GM18502 (cell line): ENCODE data around the gene MED12L.

Source experiments
- ATAC-seq: cut with Tn5 transposase; IDR thresholded peaks from one replicate; pipeline ENCODE4 v1.9.1; 2021; ENCODE audit warnings: mild to moderate bottlenecking; ENCODE audit not compliant: unreplicated experiment, poor library complexity

Gene MED12L

DNA sequence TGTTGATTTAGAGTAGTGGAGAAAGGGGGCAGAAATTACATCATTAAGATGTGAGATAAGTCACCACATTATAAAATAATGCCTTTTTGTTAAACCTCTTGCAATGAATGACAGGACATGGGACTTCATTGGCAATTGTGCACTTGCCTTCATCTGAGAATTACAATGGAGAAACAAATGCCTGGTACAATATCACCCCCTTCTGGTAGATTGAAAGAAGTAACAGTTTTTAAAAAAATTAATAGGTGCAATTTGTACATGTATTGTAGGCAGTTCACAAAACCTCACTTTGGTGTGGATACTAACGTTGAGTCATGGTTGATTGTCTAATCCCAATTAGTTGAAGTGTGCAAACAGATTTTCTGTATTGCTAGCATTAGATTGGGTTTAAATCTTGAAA lies 197.5 kb downstream of the MED12L start:
- no peak for ATAC-seq

DNA sequence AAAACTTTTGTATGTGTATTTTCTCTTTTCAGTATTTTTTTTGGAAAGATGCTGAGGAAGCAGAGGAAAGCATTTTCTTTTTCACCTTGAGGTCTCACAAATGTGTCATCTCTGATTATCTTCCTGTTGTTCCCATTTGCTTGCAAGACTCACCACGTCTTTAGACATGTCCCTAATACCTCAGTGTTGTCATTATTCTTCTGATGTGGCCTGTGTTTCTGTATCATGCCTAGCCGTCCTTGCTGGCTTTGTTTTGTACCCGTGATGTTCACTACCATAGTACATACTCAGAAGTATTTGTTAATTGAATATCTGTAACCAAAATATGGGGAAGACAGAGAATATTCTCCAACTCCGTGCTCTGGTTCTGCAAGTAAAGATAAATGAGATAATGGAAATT lies 197.9 kb downstream of the MED12L start:
- ATAC-seq, result no peak

DNA sequence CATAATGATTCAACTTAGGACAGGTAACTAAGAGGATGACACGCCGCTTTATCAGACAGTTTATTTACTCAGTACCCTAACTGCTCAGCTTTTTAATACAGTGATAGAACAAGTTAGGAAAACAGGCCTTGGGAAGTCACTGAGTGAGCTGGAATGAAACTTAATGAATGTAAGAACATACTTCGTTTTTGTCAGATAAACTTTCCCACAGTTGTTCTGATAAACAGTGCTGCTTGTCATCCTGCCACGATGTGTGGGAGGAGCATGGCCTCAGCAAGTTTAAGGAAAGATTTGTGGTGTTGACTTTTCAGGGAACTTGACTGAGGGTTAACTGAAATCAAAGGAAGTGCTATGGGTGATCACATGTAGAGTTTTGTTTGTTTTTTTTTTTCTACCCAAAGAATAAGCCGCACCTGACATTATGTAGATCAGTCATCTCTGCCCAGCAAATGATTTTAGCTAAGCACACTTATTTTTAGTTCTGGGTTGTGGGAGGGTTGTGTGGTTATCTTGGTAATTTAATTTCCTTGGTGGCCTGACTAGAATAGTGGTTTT lies 198.5 kb downstream of the MED12L start:
- ATAC-seq, result no peak

DNA sequence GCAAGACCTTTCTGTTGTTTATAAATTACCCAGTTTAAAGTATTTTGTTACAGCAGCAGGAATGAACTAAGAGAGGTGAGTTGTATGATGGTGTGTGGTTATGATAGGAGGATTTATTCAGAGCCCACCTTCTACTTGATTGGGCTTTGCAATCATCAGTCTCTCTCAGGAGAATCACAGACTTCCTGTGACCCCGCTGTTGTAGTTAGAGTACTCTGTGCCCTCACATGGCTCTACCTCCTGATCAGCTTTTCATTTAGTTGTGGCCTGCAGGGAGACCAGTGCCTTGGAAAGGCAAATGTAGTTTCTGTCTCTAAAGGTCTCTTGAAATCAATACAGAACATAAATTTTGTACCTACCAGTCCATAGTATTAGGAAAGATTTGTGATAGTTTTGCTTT lies 200.5 kb downstream of the MED12L start:
- no peak for ATAC-seq

DNA sequence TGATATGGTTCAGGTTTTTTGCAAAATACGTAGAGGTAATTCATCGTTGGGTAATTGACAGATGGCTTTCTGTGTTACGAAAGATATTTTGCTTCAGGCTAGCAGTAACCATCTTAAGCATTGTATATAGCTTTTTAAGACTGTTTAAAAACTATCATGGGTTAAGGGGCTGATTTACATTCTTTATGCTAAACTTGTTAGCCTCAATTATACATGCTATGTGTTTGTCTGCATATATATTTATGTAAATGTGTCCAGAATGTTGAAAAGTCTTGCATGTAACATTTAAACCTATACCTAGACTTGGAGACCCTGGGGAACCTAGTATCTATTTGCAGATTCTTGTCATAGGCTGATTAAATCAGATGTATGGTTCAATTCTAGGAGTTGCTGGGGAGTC lies 204.0 kb downstream of the MED12L start:
- ATAC-seq, result no peak

DNA sequence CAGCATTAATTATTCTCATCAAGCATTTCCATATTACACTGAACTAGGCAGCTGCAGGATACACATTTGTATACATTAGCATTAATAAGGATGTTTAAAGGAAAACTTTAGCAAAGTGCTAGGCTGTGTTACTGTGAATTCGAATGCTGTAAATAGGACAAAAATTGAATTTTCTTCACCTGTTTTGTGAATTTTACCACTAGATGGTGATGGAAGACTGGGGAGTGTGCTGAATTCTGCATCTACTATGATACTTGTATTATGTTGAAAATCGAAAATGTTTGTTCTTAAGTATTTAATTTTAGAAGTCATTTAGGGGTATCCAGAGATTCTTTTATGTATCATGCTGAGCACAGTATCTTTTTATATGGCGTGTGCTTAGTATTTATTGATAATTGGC lies 205.2 kb downstream of the MED12L start:
- no peak for ATAC-seq

DNA sequence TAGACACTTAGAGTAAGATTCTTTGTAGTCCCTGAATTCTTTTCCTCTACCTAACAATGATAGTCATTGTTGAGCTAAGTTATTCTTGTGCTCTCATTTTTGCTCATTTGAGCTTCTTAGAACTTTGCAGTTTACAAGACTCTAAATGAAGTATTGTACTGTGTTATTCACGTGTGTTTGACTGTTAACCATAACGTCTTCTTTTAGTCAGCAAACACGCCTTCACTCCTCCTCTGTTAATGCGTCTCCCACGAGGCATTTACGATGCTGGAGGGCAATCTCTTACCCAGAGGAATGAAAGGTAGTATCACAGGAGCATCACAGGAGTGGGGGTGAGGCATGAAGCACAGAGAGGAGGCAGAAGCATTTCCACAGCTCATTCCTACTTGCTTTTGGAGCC lies 207.7 kb downstream of the MED12L start:
- ATAC-seq, result no peak

DNA sequence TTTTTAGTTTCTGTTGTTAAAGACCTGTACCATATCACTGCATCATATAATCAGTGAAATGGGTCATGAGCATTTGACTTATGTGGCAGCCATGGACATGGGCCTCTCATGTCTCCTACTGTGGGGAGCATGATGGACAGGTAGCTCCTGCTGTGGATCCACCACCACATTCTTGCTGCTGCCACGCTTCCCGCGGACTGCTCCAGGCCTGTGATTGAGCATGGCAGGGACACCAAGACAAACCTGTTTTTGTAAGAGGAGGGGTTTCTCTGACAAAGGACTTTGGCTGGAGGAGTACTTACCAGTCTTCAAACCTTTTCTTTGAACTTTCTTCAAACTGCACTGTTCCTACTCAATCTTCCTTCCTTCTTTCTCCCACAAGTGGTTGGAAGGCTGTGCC lies 210.8 kb downstream of the MED12L start:
- no peak for ATAC-seq

DNA sequence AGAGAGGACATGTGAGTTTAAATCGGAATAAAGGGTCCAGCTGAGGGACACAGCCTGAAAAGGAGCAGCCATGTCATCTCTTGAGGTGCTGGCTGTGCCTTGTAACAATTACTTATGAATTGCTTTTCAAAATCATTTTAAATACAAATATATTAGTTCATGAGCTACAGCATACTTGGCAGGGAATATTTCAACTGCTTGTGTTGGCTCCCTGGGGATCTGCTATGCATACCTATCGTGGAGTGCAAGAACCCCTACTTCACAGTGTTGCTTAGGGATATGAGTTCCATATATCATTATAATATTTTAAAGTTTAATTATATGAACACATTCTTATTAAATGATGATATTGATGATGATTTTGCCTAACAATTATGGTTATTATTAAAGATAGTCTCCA lies 212.0 kb downstream of the MED12L start:
- ATAC-seq, result no peak

DNA sequence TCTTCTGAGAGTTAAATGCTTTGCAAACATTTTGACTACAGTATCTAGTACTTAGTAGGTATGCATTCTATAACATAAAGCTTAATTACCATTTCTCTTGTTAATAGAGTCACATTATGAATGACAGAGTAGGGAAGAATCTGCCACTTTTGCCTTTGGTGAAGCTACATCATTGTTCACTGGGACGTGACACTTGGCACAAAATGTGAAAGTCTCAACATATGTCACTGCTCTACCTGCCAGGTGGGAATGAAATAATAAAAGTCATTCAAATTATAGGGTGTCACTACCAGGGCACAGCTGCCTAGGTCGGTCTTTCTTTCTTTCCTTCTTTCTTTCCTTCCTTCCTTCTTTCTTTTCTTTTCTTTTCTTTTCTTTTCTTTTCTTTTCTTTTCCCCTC lies 213.5 kb downstream of the MED12L start:
- no peak for ATAC-seq

DNA sequence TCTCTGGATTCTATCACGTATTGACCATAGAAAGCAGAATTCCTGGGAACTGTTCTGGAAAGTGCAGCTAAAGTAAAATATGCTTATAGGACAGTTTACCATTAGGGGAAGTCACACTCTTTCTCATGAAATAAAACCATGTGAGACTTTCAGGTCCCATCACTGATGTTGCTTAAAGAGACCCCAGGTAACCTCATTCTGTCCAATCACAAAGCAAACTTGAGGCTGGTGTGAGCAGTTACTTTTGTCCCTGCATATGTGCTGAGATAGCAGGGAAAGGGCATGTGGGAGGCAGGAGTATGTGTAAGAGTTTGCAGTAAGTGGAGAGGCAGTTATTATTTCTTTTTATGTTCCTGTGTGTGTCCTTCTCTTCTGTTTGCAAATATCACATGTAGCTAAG lies 215.1 kb downstream of the MED12L start:
- ATAC-seq, result no peak

DNA sequence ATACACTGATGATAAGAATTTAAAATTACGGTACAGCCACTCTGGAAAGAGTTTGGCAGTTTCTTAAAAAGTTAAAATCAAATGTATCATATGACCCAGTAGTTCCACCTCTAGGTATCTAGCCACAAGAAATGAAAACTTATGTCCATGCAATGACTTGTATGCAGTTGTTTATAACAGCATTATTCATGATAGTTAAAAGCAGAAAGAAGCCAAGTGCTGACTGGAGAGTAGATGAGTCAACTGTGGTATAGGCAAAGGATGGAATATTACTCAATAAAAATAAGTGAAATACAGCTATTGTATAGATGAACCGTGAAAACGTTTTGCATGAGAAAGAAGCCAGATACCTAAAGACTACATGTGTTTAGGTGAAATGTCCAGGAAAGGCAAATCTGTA lies 216.3 kb downstream of the MED12L start:
- no peak for ATAC-seq

DNA sequence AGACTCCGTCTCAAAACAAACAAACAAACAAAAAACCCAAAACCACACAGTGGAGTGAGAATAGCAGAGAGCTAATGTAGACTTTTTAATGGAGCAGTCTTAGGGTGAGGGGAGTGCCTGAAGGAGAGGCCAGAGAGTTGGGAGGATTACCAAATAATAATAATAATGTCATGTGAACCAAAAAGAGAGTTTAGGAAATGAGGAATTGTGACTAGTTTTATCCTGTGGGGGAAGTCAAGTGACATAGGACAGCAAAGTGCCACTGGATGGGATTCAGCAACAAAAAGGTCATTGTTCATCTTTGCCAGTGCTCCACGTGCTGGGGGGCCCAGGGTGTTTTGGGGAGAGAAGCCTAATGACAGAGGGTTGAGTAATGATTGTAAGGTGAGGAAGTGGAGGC lies 218.3 kb downstream of the MED12L start:
- ATAC-seq, result no peak

DNA sequence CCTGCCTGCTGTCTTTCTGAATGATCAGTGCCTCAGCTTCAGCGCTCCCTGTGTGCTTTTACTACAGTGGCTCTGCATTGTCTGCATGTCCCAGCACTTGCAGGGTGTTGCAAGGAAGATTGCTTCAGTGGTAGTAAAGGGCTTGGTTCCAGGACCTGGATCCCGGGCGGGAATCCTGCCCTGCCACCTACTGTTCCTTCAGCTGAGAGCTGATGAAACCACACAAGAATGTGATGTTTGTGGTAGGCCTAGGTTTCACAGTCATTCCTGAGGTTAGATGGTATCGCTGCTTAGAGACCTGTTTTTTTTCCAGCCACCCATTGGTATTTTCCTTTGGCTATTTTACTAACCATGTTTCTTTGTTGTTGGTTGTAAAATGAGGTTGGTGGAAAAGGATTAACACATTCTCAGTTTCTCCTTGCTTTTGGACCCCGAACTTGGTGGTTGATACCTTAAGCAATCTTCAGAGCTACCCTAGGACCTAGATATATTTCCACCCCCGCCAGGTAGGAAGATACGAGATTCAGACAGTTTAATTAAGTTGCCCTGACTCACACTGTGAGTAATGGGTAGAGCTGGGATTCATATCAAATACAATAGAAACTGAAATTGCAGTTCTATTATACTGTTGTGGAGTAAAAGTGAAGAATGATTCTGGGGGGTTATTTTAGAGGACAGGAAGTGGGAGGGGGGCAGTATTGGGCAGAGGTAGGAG lies 219.8 kb downstream of the MED12L start:
- no peak for ATAC-seq

DNA sequence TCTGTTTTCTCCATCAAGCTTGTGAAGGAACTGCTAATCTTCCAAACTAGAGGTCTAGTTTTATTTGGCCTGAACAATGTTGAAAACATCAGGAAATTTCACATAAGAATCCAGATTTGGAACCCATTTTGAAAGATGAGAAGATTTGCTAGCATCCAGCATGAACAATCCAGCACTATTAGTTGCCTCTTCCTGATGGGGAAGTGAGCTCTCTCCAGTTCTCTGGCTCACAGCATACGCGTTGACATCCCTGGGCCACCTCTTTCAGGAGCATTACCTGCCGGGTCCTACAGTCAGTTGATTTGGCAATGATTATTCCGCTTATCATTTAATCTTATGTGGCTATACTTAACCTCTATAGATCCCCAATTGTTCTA lies 220.3 kb downstream of the MED12L start:
- ATAC-seq, result no peak

DNA sequence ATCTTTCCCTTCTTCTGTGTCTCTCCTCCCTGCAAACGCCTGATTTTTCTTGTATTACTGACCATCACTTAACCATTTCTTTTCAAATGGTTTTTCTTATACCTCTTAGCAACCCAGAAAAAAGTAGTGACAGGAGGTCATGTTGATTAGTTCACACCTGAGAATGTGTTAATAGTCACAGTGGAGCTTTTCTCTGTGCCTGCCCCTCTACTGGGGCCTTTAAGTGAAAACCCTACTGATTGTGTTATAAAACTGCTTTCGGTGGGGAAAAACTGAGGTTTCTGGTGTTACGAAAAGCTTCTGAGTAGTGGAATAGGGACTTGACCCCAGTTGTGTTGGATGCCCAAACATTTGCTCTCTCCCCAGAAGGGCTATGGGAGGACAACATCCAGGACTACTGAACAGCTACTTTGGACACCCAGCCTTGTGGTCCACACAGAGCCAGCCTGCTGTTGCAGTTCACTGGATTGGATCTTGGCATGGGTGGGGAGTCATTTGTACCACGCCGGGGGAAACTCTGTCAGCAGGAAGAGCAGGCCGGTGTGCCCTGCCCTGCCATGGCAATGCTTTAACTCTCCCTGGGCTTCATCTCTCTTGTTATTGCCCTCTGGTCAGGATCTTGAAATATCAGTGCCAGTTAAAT lies 220.8 kb downstream of the MED12L start:
- no peak for ATAC-seq

DNA sequence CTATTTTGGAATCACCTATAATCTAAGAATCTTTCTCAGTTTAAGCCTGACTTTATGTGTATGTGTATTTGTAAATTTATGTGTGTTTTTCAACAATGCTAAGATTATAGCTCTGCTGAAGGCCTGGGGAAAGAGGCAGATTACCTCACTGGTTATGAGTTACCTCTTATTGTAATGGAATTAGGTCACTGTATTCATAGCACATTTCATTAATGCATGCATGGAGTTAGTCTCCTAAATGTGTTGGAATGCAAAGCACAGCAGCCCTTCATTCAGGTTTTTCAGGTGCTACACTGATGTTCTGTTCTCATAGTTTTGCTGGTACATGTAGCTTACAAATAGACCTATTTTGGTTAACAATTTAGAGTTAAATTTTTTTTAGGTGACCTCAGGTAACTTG lies 221.7 kb downstream of the MED12L start:
- ATAC-seq, result no peak

DNA sequence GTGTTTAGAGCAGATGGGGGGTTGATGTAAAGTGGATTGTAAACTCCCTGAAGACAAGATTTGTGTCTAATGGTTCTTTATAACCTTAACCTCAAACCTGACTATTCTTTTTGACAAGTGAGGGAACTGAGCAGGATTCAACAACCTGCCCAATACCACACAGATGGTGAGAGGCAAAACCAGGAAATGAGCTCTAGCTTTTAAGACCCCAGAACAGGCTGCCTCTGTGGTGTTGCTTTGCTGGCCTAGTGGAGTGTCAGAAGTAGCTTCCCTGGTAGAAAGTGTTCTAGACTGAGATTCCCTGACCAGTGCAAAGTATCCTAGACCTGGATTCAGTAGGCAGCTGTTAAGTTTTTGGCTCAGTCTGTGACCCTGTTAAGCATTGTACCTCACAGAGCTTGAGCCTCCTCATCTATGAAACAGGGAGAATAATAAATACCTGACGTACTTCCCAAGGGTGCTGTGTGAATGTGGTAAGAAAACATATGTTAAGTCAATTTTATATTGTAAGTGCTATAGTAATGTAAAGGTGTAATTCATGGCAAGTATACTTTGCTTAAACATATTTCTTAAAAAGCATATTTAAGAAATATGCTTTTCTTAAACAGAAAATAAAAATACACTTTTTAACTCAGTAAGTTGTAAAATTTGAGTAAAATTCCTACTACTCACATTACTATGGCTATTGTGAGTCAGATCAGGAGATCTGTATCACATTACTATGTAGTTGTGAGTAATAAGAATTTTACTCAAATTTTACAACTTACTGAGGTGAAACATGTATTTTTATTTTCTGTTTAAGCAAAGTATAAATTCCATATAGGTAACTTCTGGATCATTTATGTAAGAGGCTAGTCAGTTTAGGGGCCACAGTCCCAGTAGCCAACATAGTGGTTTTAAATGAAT lies 222.4 kb downstream of the MED12L start:
- ATAC-seq, result no peak

DNA sequence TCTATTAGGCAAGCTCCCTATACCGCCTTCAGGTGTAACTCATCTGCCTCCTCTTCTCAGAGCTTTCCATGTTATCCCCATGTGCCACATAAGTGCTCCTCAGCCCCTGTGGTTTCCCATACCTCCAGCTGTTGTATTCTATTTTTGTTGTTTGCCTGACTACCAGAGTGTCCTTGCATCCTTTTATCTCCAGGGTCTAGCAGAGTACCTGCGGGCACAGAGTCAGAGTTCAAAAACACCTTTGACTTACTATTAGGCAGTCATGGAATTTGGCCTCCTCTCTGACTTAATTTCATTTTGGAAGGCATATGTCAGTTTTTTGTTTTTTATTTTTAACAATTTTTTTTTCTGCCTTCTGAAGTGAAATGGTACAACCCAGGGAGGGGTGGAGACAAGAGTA lies 224.1 kb downstream of the MED12L start:
- no peak for ATAC-seq

DNA sequence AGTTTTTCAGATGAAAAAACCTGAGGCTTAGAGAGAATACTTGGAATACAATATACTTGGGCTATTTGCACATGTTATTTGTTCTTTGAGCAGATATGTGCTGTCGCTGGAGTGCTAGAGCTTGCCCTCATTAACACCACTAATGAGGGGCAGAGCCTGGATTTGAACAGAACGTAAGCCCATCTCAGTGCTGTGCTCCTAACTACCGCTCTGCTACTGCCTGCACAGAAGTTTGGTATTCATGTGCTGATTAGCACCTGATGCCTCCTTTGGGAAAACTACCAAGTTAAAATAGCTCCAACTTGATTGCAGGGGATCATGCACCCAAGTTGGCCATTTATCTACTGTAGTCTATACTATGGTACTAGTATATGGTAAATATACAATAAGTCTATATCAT lies 227.5 kb downstream of the MED12L start:
- no peak for ATAC-seq

DNA sequence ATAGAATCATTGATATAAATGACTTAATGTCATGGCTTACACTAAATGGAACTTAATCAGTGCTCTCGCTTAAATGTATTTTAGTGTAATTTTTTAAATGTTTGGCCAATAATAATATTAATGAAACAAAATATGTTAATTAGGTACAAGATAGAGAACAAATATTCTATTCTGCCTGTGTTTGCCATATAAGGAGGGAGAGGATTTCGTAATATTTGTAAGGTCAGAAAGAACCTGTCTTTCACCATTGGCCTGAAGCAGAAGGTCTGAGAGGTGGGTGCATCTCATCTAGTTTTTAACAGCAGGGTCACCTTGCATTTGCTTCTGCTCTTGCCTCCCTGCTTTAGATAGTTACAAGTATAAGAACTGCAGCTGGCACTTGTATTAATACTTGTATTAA lies 228.7 kb downstream of the MED12L start:
- no peak for ATAC-seq
